Limb (tissue), 2 donors: Measurements from ENCODE around the gene MVB12B.

Experiments used
- DNase-seq, 2 donors: peaks; one replicate each; pipeline ENCODE4 v3.0.0-alpha.2; 2016; ENCODE audit errors: extremely low spot score in 2 of 2

The MVB12B gene

DNA sequence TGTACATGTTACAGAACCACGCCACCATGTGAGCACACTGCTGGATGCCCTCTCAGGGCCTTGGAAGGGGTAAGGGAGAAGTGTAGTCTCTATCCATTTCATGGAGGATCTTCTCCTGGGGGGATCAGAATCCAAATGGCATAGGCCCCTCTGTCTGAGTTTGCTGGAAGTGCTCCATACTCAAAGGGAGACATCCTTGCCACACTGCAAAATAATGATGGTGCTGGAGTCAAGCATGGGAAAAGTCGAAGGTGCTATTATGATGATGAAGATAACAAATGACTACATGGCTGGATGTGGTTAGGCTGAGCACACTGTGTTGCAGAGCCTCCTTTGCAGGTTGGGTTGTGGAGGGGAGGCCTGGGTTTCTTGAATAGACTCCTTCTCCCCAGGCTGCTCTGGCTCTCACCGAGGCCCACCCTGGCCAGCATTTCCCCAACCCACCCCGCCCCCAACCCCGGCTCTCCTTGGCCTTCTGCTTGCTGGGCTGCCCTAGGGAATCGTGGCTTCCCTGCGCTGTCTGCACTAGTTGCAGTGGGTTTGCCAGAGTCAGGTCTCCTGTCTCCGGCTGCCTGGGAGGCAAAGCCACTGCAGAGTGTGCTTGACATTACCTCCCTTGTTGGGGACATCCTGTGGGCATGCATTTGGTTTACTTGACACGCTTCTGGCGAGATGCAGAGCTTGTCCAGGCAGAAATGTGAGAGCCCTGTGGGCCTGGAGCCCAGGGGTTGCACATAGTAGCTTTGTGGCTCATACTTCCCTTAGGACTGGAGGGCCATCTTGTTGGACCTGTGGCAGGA, 3.0 kb downstream of the MVB12B start:
- no peak for DNase-seq

DNA sequence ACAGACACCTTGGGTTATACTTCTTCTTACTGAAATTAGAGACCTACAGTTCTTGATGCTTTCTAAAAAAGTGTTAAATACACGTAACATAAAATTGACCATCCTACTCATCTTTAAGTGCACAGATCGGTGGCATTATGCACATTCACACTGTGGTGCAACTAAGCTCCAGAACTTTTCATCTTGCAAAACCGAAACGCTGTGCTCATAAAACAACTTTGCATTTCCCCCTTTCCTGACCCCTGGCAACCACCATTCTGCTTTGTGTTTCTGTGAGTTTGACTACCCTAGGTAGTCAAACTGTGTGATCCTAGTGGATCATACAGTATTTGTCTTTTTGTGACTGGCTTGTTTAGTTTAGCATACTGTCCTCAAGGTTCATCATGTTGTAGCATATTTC, 3.9 kb downstream of the MVB12B start:
- DNase-seq: no peak

- no peak for DNase-seq
These were observed 5.5 kb downstream of the MVB12B start for GRCh38 chr9:126331964-126332748.

GRCh38 chr9:126334721-126335621, 8.3 kb downstream of the MVB12B start:
- DNase-seq: no peak

GRCh38 chr9:126335837-126336735, 9.5 kb downstream of the MVB12B start:
- DNase-seq: no peak

DNA sequence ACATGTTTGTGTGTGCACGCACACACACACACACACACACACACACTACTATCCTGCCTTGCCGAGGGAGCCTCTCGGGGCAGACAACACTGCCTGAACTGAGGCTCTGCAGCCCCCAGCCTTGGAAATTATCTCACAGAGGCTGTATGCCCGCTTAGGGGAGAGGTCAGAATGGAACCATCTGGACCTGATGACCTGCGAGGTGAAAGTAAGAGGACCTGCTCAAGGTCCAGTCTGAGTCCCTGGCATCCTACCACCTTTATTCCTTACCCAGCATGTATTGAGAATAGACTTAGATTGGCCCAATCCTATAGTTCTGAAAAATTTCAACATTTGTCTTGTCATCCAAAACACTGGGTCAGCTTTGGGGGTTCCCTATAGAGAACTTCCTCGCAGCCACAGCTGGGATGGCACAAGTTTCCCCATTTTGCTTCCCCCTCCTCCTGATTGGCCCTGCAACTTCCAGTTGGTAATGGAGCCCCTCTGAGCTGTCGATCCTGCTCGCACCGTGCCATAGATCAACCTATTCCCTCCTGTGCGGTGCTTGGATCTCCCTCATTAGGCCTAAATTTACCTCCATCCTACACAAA, 10.2 kb downstream of the MVB12B start:
- no peak for DNase-seq

DNA sequence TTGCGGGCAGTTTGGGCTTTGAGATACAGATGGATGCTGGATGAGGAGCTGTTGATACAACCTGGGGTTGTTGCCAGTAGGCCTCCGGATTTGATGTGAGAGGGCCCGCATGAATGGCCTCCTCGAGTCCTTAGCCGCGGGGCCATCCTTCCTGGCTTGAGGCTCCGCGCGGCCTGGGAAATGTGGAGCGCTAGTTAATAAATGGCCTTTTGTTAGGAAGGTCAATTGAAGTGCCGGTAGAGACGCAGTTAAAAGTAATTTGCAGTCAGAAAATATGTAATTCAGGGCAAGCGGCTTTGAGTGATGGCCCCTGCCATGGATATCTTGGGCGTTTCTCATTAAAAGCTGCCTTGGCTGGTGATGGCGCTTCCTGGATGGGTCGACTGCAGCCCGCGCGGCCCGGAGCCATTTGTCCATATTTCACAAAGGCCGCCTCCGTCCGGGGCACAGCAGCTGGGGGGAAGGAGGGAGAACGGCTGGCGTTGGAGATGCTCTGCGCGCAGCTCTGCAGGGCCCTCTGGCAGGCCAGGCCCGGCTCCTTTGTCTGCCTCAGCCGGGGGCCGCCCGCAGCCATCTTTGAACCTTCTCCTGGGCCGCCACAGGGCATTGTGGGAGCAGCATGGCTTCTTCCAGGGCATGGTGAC, 11.2 kb downstream of the MVB12B start:
- peak in 1 of 2 donors; percentile 53 for DNase-seq

- no peak for DNase-seq
These were observed 12.3 kb downstream of the MVB12B start for GRCh38 chr9:126338945-126339344.

GRCh38 chr9:126341426-126341825, 14.8 kb downstream of the MVB12B start:
- DNase-seq: no peak

DNA sequence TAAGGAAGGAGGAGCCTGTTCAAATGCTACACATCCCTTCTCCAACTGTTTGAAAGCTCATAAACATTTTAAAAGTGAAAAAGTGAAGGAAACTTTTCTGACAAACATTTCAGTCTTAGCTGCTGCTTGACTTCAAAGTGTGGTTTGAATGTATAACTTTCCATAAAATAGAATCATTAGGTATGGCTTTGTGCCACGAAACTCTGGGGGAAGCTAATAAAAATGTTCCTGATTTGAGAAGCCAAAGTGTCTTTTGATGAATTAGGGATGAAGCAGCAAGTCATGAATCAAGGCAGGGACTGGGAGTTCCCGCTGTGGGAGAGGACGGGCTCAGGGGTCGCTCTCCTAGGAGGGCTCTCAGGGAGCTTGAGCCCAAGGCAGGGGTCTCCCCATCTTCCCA, 15.3 kb downstream of the MVB12B start:
- DNase-seq: no peak

DNA sequence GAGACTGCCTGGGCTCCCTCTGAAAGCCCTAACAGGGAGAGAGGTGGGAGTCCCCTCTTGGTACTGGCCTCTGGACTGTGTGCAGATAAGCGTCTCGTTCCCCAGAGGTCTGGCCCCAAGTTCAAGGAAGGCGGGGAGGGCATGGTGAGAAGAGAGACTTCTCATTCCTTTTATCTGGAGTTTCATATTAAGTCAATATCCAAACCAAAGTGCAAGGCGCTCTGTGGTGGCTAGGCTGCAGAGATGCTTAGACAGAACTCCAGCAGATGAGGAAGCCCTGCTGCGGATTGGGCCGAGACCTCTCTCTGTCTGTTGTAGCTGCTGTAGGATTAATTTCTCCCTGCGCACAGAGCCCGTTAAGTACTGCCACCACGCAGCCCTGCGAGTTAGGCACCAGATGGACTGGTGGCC, 16.0 kb downstream of the MVB12B start:
- no peak for DNase-seq

DNA sequence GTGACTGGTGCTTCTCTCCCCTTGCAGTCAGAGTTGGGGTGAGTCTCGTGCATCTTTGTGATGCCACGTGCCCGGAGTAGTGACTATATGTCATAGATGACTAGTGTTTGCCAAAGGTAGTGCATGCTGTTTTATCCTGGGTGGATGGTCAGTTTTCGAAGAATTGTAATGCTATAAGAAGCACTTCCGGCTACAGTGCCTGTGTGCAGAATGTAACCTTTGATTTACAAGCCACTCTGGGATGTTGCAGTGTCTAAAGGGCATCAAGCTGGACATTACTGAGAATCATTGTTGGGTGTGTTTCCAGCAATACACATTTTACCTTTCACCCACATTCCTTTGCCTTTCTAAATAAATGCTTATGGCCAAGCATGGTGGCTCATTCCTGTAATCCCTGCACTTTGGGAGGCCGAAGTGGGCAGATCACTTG, 16.7 kb downstream of the MVB12B start:
- DNase-seq: no peak

GRCh38 chr9:126346031-126346430, 19.4 kb downstream of the MVB12B start:
- no peak for DNase-seq

GRCh38 chr9:126347093-126347492, 20.5 kb downstream of the MVB12B start:
- DNase-seq: no peak

DNA sequence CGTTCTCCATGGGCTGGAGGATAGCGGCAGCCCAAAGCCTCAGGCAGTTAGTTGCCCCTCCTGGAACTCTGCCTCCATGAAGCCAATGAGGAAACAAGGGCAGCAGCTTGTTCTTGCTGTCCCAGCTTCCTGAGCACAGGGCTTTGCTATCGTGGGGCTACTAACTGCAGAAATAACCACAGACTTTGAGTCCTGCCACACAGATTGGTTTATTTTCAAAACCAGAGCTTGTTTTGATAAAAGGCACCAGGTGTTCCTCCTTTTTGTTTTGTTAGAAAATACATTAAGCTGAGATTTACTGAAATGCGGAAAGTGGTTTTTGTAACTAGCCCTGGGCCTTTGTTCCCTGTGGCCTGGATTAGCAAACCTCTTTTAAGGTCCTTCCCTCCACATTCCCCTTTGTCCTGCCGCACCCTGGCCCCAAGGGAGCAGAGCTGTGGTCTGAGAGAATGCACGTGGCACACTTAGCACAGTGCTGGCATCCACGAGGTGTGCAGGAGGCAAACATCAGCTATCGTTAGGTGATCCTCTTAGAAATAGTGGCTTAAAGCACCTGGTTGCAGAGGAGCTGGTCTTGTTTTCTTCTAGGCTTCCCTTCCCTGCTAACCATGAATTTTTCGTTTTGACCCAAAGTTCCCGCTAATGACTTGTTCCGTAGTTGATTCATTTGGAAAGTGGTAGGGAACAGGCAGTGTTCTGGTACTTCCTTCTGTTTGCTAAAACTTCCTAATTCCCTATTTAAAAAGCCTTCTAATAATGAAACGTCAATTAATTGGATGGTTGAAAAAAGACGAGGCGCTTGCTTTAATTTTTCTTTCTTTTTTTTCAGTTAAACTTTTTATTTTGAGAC, 21.5 kb downstream of the MVB12B start:
- DNase-seq: no peak

- DNase-seq: no peak
These were observed 22.4 kb downstream of the MVB12B start for GRCh38 chr9:126348911-126349550.

DNA sequence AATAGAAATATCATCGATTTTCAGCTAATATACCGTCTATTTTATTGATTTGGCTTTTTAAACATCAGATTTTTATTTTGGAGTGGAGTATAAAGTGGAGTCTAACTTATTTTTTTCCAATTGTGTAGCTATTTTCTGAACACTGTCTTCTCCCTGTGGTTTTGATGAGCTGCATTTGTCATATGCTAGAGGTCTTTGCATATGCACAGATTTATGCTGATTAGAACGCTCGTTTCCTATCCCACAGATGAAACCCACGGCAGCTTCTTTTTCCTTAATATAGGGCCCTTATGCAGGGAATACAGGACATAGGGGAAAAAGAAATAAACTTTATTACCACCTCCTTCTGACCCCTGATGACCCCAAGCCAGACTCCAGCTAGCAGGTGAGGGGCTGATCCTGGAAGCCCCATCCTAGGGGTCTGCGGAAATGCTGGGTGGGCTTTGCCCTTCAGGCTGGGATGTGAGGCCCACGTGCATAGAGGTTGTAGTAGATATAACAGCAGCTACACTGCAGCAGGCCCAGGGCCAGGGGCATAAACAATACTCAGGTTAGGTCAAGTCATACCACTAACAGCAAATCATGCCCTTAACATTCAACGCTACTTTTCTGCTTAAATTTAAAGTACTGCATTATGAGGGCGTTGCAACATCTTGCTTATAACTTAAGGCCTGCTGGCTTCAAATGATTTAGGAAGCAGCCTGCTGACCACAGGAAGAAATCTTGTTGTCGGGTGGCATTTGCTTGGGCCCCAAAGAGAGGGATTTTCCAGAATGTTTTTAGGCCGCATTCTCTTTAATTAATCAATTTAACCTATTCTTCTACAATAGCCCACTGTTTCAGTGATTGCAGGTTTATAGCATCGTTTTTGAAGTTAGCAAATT, 28.5 kb downstream of the MVB12B start:
- DNase-seq: no peak
